Stimulated activated CD4-positive, alpha-beta T cell treated with anti-CD3 and anti-CD28 coated beads, Interleukin-15, amount 100 ng/mL, for 1 hour (primary cell): ENCODE data around the gene PSG2.
"Not testable (repeated sequence)": the region's sequence is repeated elsewhere in the genome, so short reads cannot be mapped to it uniquely, and the experiment has no call there.

Experiments used
- DNase-seq, 2 donors: peaks; one replicate each; pipeline ENCODE4 v3.0.0-alpha.2; 2020; ENCODE audit warnings: low read depth in 1 of 2, low spot score in 1 of 2

The PSG2 gene

GRCh38 chr19:43082601-43083000, at the start of gene PSG2:
TSS of gene PSG2 (minus strand) at chr19:43082701. CDS start at chr19:43082569, 132 bp downstream.
- DNase-seq = not testable (repeated sequence)

- DNase-seq = not testable (repeated sequence)
Measured at GRCh38 chr19:43131281-43131842, 48.9 kb upstream of the PSG2 start.

- DNase-seq = not testable (repeated sequence)
Measured at GRCh38 chr19:43129197-43129596, 46.7 kb upstream of the PSG2 start.

DNA sequence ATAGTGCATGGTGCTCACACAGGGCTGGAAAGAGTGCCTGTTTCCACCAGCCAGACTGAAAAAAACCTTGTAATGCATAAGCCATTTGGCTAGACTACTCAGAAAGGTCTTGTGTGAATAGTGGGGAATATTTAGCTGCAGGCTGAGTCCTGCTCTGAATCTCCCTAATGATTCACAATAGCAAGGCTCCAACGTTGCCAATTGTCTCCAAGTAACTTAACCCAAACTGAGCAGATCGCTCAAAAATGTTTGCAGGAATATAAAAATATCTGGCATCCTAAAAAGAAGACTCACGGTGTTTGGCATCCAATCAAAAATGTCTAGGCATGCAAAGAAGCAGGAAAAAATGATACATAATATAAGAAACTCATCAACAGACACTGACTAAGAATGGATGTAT, 44.8 kb upstream of the PSG2 start:
- not testable (repeated sequence) for DNase-seq

- DNase-seq = no peak
Measured at GRCh38 chr19:43126720-43127119, 44.2 kb upstream of the PSG2 start.

DNA sequence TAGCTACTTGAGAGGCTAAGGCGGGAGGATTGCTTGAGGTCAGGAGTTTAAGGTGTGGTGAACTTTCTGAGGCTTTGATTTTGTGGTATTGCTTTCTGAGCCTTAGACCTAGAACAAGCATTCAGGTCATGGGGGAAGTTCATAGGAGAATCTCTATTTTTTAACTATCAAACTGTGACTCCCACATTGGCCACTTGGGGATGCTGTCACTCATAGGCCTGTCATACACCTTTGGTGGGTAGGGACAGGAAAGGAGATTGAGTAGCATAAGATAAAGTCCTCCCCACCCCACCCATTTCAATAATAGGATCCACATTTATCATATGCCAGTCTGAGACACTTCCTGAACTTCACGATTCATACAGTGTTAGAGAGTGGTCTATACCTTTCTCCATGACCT, 41.9 kb upstream of the PSG2 start:
- DNase-seq = no peak

- not testable (repeated sequence) for DNase-seq
Measured at GRCh38 chr19:43120433-43121026, 38.0 kb upstream of the PSG2 start.

DNA sequence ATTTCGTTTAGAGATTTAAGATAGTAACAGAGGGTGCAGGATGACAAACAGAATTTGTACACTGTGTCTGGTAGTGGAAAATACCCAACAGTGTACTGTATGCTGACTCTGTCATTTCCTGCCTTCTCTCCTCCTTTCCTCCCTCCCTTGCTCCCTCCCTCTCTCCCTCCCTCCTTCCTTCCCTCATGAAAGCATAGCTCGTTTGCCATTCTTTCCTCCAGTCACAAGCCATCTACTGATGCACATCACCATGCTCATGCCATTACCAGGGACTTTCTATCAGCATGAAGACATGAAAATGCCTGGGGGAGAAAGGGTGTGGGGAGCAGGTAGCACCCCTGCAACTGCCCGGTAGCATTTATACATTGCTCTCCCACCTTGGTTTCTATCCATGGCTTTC, 37.0 kb upstream of the PSG2 start:
- DNase-seq = not testable (repeated sequence)

GRCh38 chr19:43116421-43116820, 33.9 kb upstream of the PSG2 start:
- DNase-seq = not testable (repeated sequence)

- not testable (repeated sequence) for DNase-seq
Measured at GRCh38 chr19:43115548-43115947, 33.0 kb upstream of the PSG2 start.

- DNase-seq = not testable (repeated sequence)
Measured at GRCh38 chr19:43115064-43115463, 32.6 kb upstream of the PSG2 start.

GRCh38 chr19:43114626-43115025, 32.1 kb upstream of the PSG2 start:
- not testable (repeated sequence) for DNase-seq

- DNase-seq = not testable (repeated sequence)
Measured at GRCh38 chr19:43107401-43107800, 24.9 kb upstream of the PSG2 start.

GRCh38 chr19:43105496-43105895, 23.0 kb upstream of the PSG2 start:
- no peak for DNase-seq

GRCh38 chr19:43104215-43104850, 21.8 kb upstream of the PSG2 start:
- not testable (repeated sequence) for DNase-seq

GRCh38 chr19:43101950-43102349, 19.4 kb upstream of the PSG2 start:
- no peak for DNase-seq

- DNase-seq = not testable (repeated sequence)
Measured at GRCh38 chr19:43098416-43098815, 15.9 kb upstream of the PSG2 start.

GRCh38 chr19:43087702-43088340, 5.3 kb upstream of the PSG2 start:
- not testable (repeated sequence) for DNase-seq

- DNase-seq = not testable (repeated sequence)
Measured at GRCh38 chr19:43085796-43086530, 3.5 kb upstream of the PSG2 start.

- DNase-seq = not testable (repeated sequence)
Measured at GRCh38 chr19:43084196-43084832, 1.8 kb upstream of the PSG2 start.

DNA sequence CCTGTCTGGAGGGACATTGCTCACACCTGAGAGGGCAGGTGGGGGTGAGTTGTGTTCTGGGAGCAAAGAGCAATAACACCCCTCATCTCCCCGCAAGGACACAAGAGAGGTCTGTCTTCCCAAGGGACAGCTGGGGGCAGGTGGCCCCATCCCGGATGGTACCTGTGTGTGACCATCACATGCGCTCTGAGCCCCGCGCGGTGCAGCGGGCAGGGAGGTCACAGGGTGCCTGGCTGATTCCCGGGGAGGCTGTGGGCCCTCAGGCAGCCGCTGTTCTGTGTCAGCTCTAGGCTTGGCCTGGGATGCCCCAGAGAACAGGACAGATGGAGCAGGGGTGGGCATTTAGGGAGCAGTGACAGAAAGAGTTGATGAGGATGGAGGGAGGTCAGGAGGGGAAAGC, 1.2 kb upstream of the PSG2 start:
- not testable (repeated sequence) for DNase-seq
